22Rv1 (cell line): Measurements from ENCODE around the gene ARHGEF10L.

Experiments
- ZFX ChIP-seq: fragments of 450-650 bp; IDR thresholded peaks from 2 replicates; pipeline ENCODE4 v1.6.1; 2017; ENCODE audit warnings: antibody characterized with exemption, borderline replicate concordance
- TF ChIP-seq, protein P1 (sequence below): fragments of 450-650 bp; IDR thresholded peaks from 2 replicates; pipeline ENCODE4 v1.5.1; 2017; ENCODE audit warnings: mild to moderate bottlenecking

DNA sequence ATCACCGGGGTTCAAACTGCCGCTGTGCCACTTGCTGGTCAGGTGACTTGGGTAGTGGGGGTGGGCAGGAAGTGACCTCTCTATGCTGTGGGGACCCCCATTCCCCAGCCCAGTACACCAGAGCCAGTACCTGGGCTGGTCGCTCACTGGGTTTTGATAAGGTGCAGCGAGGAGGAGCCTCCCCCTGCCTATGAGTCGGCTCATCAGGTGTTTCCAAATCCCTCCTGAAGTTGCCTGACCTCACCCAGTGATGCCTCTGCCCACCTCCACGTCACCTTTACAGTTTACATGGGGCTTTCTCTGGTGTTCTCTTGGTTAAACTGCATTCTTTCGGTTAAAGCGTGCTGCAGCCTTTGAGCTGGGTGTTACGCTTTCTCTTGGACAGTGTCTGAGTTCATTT, 58.2 kb downstream of the ARHGEF10L start:
- TF ChIP-seq, protein P1, sequence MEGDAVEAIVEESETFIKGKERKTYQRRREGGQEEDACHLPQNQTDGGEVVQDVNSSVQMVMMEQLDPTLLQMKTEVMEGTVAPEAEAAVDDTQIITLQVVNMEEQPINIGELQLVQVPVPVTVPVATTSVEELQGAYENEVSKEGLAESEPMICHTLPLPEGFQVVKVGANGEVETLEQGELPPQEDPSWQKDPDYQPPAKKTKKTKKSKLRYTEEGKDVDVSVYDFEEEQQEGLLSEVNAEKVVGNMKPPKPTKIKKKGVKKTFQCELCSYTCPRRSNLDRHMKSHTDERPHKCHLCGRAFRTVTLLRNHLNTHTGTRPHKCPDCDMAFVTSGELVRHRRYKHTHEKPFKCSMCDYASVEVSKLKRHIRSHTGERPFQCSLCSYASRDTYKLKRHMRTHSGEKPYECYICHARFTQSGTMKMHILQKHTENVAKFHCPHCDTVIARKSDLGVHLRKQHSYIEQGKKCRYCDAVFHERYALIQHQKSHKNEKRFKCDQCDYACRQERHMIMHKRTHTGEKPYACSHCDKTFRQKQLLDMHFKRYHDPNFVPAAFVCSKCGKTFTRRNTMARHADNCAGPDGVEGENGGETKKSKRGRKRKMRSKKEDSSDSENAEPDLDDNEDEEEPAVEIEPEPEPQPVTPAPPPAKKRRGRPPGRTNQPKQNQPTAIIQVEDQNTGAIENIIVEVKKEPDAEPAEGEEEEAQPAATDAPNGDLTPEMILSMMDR, result no peak
- TF ChIP-seq ZFX, result no peak
